ENCODE data around the gene FHL1.
"Not testable (repeated sequence)": the region's sequence is repeated elsewhere in the genome, so short reads cannot be mapped to it uniquely, and the experiment has no call there.

Gene FHL1

GRCh38 chrX:136147315-136147901, at the start of gene FHL1:
Gene FHL1, plus strand, starts transcription at chrX:136147533.
- peak; percentile 26 to 47 for DNase-seq

DNA sequence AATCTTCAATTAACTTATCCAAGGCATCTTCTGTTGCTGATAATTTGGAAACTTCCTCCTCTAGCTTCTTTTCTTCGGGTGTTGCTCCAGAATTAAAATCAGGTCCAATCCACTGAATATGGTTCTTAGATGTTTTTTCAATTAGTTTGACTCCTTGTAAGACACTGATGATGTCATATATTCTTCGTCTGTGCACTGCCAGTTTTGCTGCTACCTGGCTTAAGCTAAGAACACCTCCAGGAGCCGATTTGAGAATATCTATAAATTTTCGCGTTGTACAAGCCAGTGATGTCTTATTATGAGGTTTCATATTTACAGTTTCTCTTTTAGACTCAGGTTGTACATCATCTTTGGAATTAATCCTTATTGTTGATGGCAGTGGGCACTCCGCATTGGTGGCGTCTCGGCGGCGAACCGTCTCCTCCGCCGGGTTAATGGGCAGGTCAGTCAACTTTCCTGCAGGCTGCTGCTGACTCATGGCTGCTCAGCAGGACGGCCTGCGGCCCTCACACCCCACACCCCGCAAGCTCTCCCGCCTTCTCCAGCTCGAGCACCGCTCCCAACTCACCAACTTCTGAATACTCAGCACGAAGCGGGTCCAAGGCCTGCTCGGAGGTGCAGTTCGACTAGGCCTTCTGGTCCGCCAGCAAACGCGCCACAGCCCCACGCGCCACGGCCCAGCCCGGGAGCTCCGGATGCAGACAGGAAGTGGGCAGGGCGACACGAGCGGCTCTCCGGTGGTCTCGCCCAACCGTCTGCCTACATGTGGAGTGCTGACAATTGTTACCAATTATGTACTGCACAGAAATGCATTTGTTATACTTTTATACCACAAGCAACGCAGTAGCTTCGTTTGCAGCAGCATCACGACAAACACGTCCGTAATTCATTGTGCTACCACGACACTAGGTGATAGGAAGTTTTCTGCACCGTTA, 49.2 kb upstream of the FHL1 start:
- DNase-seq: no peak

DNA sequence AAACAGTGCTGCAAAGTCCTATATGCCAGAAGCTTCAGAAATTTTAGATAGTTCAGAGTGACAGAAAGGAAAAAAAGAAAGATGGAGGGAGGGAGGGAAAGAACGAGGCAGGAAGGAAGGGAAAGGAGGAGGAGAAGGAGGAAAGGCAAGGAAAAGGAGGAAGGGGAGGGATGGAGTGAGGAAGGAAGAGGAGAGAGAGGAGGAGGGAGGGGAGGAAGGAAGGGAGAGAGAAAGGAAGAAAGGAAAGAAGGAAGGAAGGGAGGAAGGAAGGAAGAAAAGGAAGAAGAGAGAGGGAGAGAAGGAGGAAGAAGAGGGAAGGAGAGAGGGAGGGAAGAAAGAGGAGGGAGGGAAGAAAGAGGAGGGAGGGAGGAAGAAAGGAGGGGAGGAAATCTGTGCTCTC, 42.4 kb upstream of the FHL1 start:
- DNase-seq: no peak

DNA sequence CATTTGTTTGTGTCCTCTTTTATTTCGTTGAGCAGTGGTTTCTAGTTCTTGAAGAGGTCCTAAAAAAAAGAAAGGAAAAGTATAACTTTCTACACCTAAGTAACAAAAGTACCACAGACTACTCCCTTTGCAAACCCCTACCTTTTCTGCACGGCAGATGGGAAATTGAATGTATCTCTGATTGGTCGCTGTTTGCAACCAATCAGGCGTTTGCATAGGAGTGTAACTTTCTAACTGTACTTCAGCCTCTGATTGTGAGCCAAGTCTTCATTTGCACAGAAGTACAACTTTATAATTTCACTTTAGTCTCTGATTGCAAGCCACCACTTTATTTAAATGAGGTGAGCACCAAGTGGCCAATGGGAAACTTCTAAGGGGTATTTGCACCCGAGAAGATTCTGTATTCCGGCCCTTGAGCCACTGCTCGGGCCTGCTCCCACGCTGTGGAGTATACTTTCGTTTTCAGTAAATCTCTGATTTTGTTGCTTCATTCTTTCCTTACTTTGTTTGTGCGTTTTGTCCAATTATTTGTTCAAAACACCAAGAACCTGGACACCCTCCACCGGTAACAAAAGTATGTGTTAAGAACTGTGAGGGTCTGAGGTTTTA, 40.3 kb upstream of the FHL1 start:
- no peak for DNase-seq

- not testable (repeated sequence) for DNase-seq
Measured at GRCh38 chrX:136108905-136109304, 38.4 kb upstream of the FHL1 start.

- DNase-seq: no peak
Measured at GRCh38 chrX:136112286-136112685, 35.0 kb upstream of the FHL1 start.

DNA sequence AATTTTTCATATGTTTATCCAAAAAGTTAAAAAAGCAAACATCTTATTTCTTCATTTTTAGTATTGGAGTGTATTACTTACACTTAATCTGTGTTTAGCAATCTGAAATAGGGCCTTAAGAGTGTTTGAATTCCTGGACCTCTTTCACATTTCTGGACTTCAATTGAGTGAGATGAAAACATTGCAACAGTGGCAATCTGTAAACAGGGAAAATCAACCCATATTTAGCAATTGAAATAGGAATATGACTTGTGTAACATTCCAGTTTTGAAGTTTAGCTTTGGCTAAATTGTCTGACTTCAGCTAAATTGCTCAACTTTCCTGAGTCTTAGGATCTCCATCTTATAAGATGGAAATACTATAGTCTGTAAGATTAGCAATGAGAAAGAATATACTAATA, 34.6 kb upstream of the FHL1 start:
- DNase-seq: no peak

DNA sequence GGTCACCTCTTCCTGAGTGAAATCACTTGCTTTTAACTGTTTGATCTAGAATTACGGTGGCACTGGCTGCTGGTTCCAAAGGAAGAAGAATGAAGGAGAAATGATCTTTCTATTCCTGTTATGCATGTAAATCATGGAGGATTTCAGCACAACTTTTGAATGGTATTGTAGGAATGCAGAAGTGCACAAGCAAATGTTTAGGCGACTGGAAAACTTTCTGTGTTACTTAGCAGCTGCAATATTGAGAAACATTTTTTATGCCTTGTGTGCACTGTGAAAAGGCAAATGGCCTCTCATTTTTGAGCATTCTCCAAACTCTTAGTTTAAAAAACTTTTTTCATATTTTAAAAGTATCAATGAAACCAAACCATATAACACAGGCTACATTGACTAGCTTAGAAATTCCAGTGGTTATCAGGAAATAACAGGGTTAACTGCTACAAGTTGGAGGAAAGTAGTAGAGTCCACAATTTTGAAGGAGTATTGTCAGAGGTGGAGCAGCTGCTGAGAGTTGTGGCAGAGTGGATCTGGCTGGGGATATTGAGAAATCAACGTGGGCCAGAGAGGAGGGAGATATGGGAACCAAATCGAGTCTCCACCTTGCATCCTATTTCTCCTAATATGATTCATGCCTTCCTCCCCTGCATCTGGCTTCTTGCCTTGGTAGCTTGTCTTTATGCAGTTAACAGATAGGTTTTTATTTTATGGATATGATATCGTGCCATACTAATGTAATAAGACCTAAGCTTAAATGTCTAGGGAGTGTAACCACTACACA, 32.0 kb upstream of the FHL1 start:
- no peak for DNase-seq

DNA sequence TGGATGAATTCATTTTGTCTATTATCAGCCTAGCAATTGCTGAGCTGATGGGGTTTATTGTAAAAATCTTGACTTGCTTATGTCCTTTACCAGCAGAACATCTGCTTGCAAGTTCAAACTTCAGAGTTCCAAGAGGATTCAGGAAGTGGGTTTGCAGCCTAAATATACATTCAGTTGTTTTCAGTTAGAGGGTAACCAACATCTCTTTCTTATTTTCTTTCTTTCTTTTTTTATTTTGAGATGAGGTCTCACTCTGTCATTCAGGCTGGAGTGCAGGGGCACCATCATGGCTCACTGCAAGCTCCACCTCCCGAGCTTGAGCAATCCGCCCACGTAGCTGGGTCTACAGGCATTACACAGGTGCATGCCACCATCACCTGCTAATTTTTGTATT, 31.4 kb upstream of the FHL1 start:
- DNase-seq: no peak

GRCh38 chrX:136121788-136122187, 25.5 kb upstream of the FHL1 start:
- no peak for DNase-seq

DNA sequence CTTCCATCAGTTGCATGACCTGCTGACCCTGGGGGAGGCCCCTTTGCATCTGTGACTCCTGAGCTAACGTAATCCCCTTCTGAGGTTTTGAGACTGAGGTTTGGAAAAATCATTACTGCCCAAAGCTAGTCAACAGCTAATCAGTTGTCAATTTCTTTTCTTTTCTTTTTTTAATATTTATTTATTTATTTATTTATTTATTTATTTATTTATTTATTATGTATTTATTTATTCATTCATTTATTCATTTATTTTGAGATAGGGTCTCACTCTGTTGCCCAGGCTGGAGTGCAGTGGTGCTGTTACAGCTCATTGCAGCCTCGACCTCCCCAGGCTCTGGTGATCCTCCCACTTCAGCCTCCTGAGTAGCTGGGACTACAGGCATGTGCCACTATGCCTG, 25.1 kb upstream of the FHL1 start:
- no peak for DNase-seq

DNA sequence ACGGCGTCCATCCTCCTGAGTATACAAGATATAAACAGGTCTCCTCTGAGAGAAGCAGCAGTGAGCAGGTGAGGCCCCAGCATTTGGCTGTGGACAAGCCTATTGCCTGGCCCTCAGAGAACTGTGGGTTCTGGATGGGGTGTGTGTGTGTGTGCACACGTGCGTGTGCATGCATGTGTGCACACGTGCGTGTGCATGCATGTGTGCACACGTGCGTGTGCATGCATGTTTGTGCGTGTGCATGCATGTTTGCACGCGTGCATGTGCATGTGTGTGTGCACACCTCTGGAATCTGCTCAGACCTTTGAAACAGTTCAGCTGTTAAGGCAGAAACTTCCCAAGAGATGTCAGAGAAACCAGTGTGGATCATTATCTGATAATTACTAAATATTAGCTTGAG, 22.2 kb upstream of the FHL1 start:
- no peak for DNase-seq

DNA sequence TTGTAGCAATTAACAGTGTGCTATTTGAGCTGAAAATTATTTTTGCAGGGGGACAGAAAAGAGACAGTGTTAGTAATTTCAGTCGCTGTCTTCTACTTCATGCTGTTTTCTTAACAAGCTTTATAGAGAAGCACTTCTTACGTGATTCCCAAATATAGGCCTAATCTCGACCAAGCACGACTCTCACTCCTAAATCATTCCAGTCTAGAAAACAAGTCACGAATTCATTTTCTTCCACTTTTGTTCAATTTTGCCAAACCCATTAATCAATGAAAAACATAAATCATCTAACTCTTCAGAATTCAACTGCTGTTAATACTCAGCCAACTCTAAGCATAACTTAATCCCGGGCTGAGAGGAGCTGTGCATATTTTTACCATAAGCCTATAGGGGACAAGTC, 21.0 kb upstream of the FHL1 start:
- DNase-seq: no peak

- no peak for DNase-seq
Measured at GRCh38 chrX:136126872-136127406, 20.4 kb upstream of the FHL1 start.

- no peak for DNase-seq
Measured at GRCh38 chrX:136128743-136129142, 18.6 kb upstream of the FHL1 start.

- DNase-seq: no peak
Measured at GRCh38 chrX:136130931-136131833, 16.2 kb upstream of the FHL1 start.

- no peak for DNase-seq
Measured at GRCh38 chrX:136138939-136139338, 8.4 kb upstream of the FHL1 start.

DNA sequence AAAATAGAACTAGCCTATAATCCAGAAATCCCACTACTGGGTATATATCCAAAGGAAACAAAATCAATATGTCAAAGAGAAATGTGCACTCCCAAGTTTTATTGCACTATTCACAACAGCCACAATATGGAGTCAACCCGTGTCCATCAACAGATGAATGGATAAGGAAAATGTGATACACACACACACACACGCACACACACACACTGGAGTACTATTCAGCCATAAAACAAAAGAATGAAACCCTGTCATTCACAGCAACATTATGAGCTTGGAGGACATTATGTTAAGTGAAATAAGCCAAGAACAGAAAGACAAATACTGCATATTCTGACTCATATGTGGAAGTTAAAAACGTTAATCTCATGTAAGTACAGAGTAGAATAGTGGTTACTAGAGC, 5.8 kb upstream of the FHL1 start:
- DNase-seq: no peak

DNA sequence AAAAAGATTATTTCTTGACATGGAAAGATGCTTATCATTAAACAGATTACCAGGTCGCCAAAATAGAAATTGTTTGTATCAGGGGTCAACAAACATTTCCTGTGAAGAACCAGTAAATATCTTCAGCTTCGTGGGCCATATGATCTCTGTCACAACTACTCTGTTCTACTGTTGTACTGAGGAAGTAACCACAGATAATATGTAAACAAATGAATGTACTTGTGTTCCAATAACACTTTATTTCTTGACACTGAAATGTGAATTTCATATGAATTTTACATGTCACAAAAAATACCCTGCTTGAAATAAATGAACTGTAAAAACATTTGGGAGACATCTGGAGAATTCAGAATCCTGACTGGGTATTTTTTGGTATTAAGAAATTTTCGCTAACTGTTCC, 4.7 kb upstream of the FHL1 start:
- no peak for DNase-seq

- DNase-seq: no peak
Measured at GRCh38 chrX:136143711-136144110, 3.6 kb upstream of the FHL1 start.

- peak in 1 of 2 experiments; percentile 37 for DNase-seq
Measured at GRCh38 chrX:136146614-136147314, 569 bp upstream of the FHL1 start.

Measured in NCI-H2081 (cell line).